Smooth muscle cell (in vitro differentiated cells): Measurements from ENCODE around the gene ANKRD52. TPM values are rescaled to one million over a fixed set of nuclear protein-coding genes. Genes with fewer than 3 reads are reported as not detected.
"Not testable (repeated sequence)": the region's sequence is repeated elsewhere in the genome, so short reads cannot be mapped to it uniquely, and the experiment has no call there.

Source experiments
- DNase-seq: peaks from one replicate; lab custom pipeline; 2025; ENCODE audit not compliant: unreplicated experiment; lab: John Stamatoyannopoulos, UW
- H2AFZ ChIP-seq: fragments of 200-600 bp; sonication (generic); 2 replicates; pipeline ENCODE4 v1.6.0; 2016; ENCODE audit warnings: antibody characterized with exemption, low read depth, mild to moderate bottlenecking
- H3F3A ChIP-seq: fragments of 200-600 bp; sonication (generic); 2 replicates; pipeline ENCODE4 v1.6.0; 2017; ENCODE audit warnings: antibody characterized with exemption, low read depth
- H3K27ac ChIP-seq: fragments of 200-600 bp; sonication (generic); 2 replicates; pipeline ENCODE4 v1.5.1; 2016; ENCODE audit warnings: low read depth, mild to moderate bottlenecking
- H3K27me3 ChIP-seq: fragments of 200-600 bp; sonication (generic); 2 replicates; pipeline ENCODE4 v1.6.1; 2016; ENCODE audit warnings: low read depth, mild to moderate bottlenecking
- H3K36me3 ChIP-seq: fragments of 200-600 bp; sonication (generic); 2 replicates; pipeline ENCODE4 v1.5.1; 2016; ENCODE audit warnings: low read depth
- H3K4me1 ChIP-seq: fragments of 200-600 bp; sonication (generic); 2 replicates; pipeline ENCODE4 v1.5.1; 2016; ENCODE audit warnings: low read depth
- H3K4me2 ChIP-seq: fragments of 200-600 bp; sonication (generic); 2 replicates; pipeline ENCODE4 v1.6.0; 2016; ENCODE audit warnings: mild to moderate bottlenecking
- H3K4me3 ChIP-seq: fragments of 200-600 bp; sonication (generic); 2 replicates; pipeline ENCODE4 v1.5.1; 2016; ENCODE audit warnings: mild to moderate bottlenecking
- H3K79me2 ChIP-seq: fragments of 200-600 bp; sonication (generic); 2 replicates; pipeline ENCODE4 v1.6.0; 2016; ENCODE audit warnings: low read depth, mild to moderate bottlenecking
- H3K9ac ChIP-seq: fragments of 200-600 bp; sonication (generic); 2 replicates; pipeline ENCODE4 v1.6.0; 2016; ENCODE audit warnings: low read depth
- H3K9me3 ChIP-seq: fragments of 200-600 bp; sonication (generic); replicated peaks from 2 replicates; pipeline ENCODE4 v1.5.1; 2016; ENCODE audit warnings: low read depth
- H4K20me1 ChIP-seq: fragments of 200-600 bp; sonication (generic); 2 replicates; pipeline ENCODE4 v1.6.0; 2016; ENCODE audit warnings: low read depth
- CTCF ChIP-seq: fragments of 200-600 bp; sonication (generic); IDR thresholded peaks from 2 replicates; pipeline ENCODE4 v1.5.1; 2017; ENCODE audit warnings: borderline replicate concordance, mild to moderate bottlenecking, antibody characterized with exemption; ENCODE audit not compliant: insufficient read depth, poor library complexity, severe bottlenecking
- WGBS: methylation state at CpG from one replicate; pipeline ENCODE4 v1.1.7; 2016; ENCODE audit warnings: low lambda C conversion rate; 5-methylcytosine and 5-hydroxymethylcytosine counted together
- polyA plus RNA-seq: library from polyadenylated mRNA; unstranded; fragments of >200 nt; fragmentation: Nextera tagmentation; extraction: Ambion mirVana; gene quantifications from 2 replicates; pipeline ENCODE4 v1.2.1, GENCODE V29; 2016
- total RNA-seq: library from RNA; depleted of rRNA; stranded (reverse); fragments of >200 nt; gene quantifications from 2 replicates; pipeline ENCODE4 v1.2.3, GENCODE V29; 2014

Gene ANKRD52
- total and polyA plus RNA-seq, 2 experiments from 2014 or later, result 32.5 to 49.9 TPM

- H3F3A ChIP-seq, result no peaks in the 10 kb centered on the region
- H3K27me3 ChIP-seq, result no peaks in the 10 kb centered on the region
- H3K36me3 ChIP-seq, result no peaks in the 10 kb centered on the region
- peaks cover 3% of the 10 kb centered on the region for H3K4me1 ChIP-seq
- peaks cover 92% of the 10 kb centered on the region for H3K79me2 ChIP-seq
- H2AFZ ChIP-seq, result no peak overlapping the region
- no peak for TF ChIP-seq CTCF
- H3K4me2 ChIP-seq, result no peak overlapping the region
- no peak overlapping the region for H3K4me3 ChIP-seq
- DNase-seq, result no peak
- H3K9me3 ChIP-seq, result no peaks in the 10 kb centered on the region
- H4K20me1 ChIP-seq, result peaks cover 78% of the 10 kb centered on the region
- no peak overlapping the region for H3K27ac ChIP-seq
- WGBS, result 96% methylated on average over 5 of the region's 5 CpGs
- no peak overlapping the region for H3K9ac ChIP-seq
These were observed 35.6 kb upstream of the ANKRD52 start for GRCh38 chr12:56293795-56294194.

GRCh38 chr12:56288705-56289387 lies 30.7 kb upstream of the ANKRD52 start:
- H3K36me3 ChIP-seq, result peaks cover 1% of the 10 kb centered on the region
- H3F3A ChIP-seq, result no peaks in the 10 kb centered on the region
- TF ChIP-seq CTCF, result no peak
- WGBS, result 91% methylated on average over 3 of the region's 3 CpGs
- H3K4me2 ChIP-seq, result no peak overlapping the region
- H3K79me2 ChIP-seq, result peaks cover 66% of the 10 kb centered on the region
- peaks cover 62% of the 10 kb centered on the region for H4K20me1 ChIP-seq
- no peak overlapping the region for H2AFZ ChIP-seq
- no peak overlapping the region for H3K27ac ChIP-seq
- DNase-seq, result no peak
- no peaks in the 10 kb centered on the region for H3K27me3 ChIP-seq
- H3K9me3 ChIP-seq, result no peaks in the 10 kb centered on the region
- H3K9ac ChIP-seq, result no peak overlapping the region
- H3K4me3 ChIP-seq, result no peak overlapping the region
- H3K4me1 ChIP-seq, result no peaks in the 10 kb centered on the region

- Histone ChIP-seq H3K79me2 (peaks cover 46% of the 10 kb centered on the region), H3K36me3 (peaks cover 23% of the 10 kb centered on the region)
These were observed 28.1 kb upstream of the ANKRD52 start for GRCh38 chr12:56286044-56286830.

GRCh38 chr12:56284263-56284662 lies 26.1 kb upstream of the ANKRD52 start:
- not testable (repeated sequence) for H3K4me1 ChIP-seq, H3K4me3 ChIP-seq, DNase-seq, H3K27ac ChIP-seq, H3K9ac ChIP-seq, H3K4me2 ChIP-seq, H3K9me3 ChIP-seq, H3K27me3 ChIP-seq, H3F3A ChIP-seq, H2AFZ ChIP-seq
- Histone ChIP-seq H4K20me1 (peaks cover 25% of the 10 kb centered on the region), H3K36me3 (peaks cover 29% of the 10 kb centered on the region), H3K79me2 (peaks cover 27% of the 10 kb centered on the region)
- over 99% methylated on average over 5 of the region's 5 CpGs for WGBS

More at GRCh38 chr12:56286044-56286830, 28.1 kb upstream of the ANKRD52 start:
- DNase-seq, result no peak
- H2AFZ ChIP-seq, result no peak overlapping the region
- no peaks in the 10 kb centered on the region for H3K4me1 ChIP-seq
- H3K4me3 ChIP-seq, result no peak overlapping the region
- no peaks in the 10 kb centered on the region for H3K27me3 ChIP-seq
- peaks cover 38% of the 10 kb centered on the region for H4K20me1 ChIP-seq
- no peak overlapping the region for H3K9ac ChIP-seq
- H3F3A ChIP-seq, result no peaks in the 10 kb centered on the region
- no peak overlapping the region for H3K27ac ChIP-seq
- no peak for TF ChIP-seq CTCF
- H3K4me2 ChIP-seq, result no peak overlapping the region
- no peaks in the 10 kb centered on the region for H3K9me3 ChIP-seq
- WGBS, result 95% methylated on average over 4 of the region's 4 CpGs
